Measurements from ENCODE around the gene RAB37. TPM values are rescaled to one million over a fixed set of nuclear protein-coding genes. Genes with fewer than 3 reads are reported as not detected.

Gene RAB37
- total and polyA plus RNA-seq, 8 donors: 3.2 to 11.2 (median 10.3) TPM

- Histone ChIP-seq H3K27ac (no peak overlapping the region), H3K27me3 (no peaks in the 10 kb centered on the region), H3K4me1 (peaks cover 0 to 14% of the 10 kb centered on the region in 2 donors), H3K36me3 (peaks cover 0 to 88% of the 10 kb centered on the region in 2 donors), H3K9me3 (no peaks in the 10 kb centered on the region), H3K4me3 (no peak overlapping the region)
- ATAC-seq: no peak
- no peak for TF ChIP-seq CTCF (IDR thresholded peaks at IDR 0.05)
- intact Hi-C loops (cut with DNase I): loop anchor here in 1 of 2 donors (5.0 kb wide), 1 partner anchor 117 kb away; no protein-coding TSS in a partner anchor
- no peak for DNase-seq
Measured at GRCh38 chr17:74795327-74796020, 58.4 kb downstream of the RAB37 start.

- H3K27ac ChIP-seq: no peak overlapping the region
- H3K36me3 ChIP-seq: peaks cover 0 to 94% of the 10 kb centered on the region in 2 donors
Measured at GRCh38 chr17:74796211-74796610, 59.2 kb downstream of the RAB37 start.

GRCh38 chr17:74796866-74797265 lies 59.8 kb downstream of the RAB37 start:
- Histone ChIP-seq H3K4me3 (no peak overlapping the region), H3K36me3 (peaks cover 0 to 98% of the 10 kb centered on the region in 2 donors), H3K4me1 (peaks cover 0 to under 1% of the 10 kb centered on the region in 2 donors), H3K27me3 (no peaks in the 10 kb centered on the region), H3K27ac (no peak overlapping the region), H3K9me3 (no peaks in the 10 kb centered on the region)
- ATAC-seq: no peak
- intact Hi-C loops (cut with DNase I): loop anchor here in 1 of 2 donors (5.0 kb wide), 1 partner anchor 115 kb away; no protein-coding TSS in a partner anchor
- no peak for DNase-seq
- no peak for TF ChIP-seq CTCF (IDR thresholded peaks at IDR 0.05)

More at GRCh38 chr17:74796211-74796610, 59.2 kb downstream of the RAB37 start:
- Histone ChIP-seq H3K4me3 (no peak overlapping the region), H3K4me1 (peaks cover 0 to 7% of the 10 kb centered on the region in 2 donors), H3K27me3 (no peaks in the 10 kb centered on the region), H3K9me3 (no peaks in the 10 kb centered on the region)
- TF ChIP-seq CTCF (IDR thresholded peaks at IDR 0.05): no peak
- ATAC-seq: no peak
- DNase-seq: no peak
- intact Hi-C loops (cut with DNase I): loop anchor here in 1 of 2 donors (5.0 kb wide), 1 partner anchor 116 kb away; no protein-coding TSS in a partner anchor

Small RNA genes within 50 kb of the gene (microRNA-seq; reads per million reads assigned to microRNA genes)
- 47.1 to 62.3 reads per million in 2 donors for gene MIR3615

Other genes starting within 250 kb of the RAB37 start
- gene CD300LB, start 205.8 kb upstream of the RAB37 start, total RNA-seq: 1 to 10 TPM in 1 of 2 donors, under 1 TPM in 1; 0.58 to 1.6 TPM
- gene CD300LB, start 205.8 kb upstream of the RAB37 start, polyA plus RNA-seq (ENCODE audit: insufficient read length in 6 of 6): under 1 TPM; 0.13 to 0.44 (median 0.23) TPM
- 10 to 100 TPM in 1 of 2 donors, 1 to 10 TPM in 1; 6.6 to 11.0 TPM for gene CD300C, start 191.1 kb upstream of the RAB37 start, total RNA-seq
- gene CD300C, start 191.1 kb upstream of the RAB37 start, polyA plus RNA-seq (ENCODE audit: insufficient read length in 6 of 6): under 1 TPM; 0.40 to 0.61 (median 0.53) TPM
- gene CD300H, start 169.7 kb upstream of the RAB37 start, total RNA-seq: under 1 TPM in 1 of 2 donors, not detected in 1; 0.76 TPM
- gene CD300H, start 169.7 kb upstream of the RAB37 start, polyA plus RNA-seq (ENCODE audit: insufficient read length in 6 of 6): under 1 TPM in 2 of 6 donors, not detected in 4; 0.32 to 0.64 TPM
- under 1 TPM in 1 of 2 donors, not detected in 1; 0.29 TPM for gene CD300LD, start 145.0 kb upstream of the RAB37 start, total RNA-seq
- gene CD300LD, start 145.0 kb upstream of the RAB37 start, polyA plus RNA-seq (ENCODE audit: insufficient read length in 6 of 6): not detected
- 10 to 100 TPM in 1 of 2 donors, 1 to 10 TPM in 1; 3.2 to 28.7 TPM for gene CD300E, start 113.5 kb upstream of the RAB37 start, total RNA-seq
- gene CD300E, start 113.5 kb upstream of the RAB37 start, polyA plus RNA-seq (ENCODE audit: insufficient read length in 6 of 6): under 1 TPM; 0.24 to 0.74 (median 0.42) TPM
- 10 to 100 TPM; 18.7 to 26.7 TPM for gene CD300LF, start 24.3 kb upstream of the RAB37 start, total RNA-seq
- gene CD300LF, start 24.3 kb upstream of the RAB37 start, polyA plus RNA-seq (ENCODE audit: insufficient read length in 6 of 6): under 1 TPM; 0.33 to 0.85 (median 0.63) TPM
- gene NHERF1, start 11.4 kb downstream of the RAB37 start, total RNA-seq: 10 to 100 TPM; 25.5 to 37.5 TPM
- gene NHERF1, start 11.4 kb downstream of the RAB37 start, polyA plus RNA-seq (ENCODE audit: insufficient read length in 6 of 6): 10 to 100 TPM; 44.9 to 65.5 (median 52.2) TPM
- 10 to 100 TPM; 42.8 to 45.8 TPM for gene NAT9, start 39.1 kb downstream of the RAB37 start, total RNA-seq
- gene NAT9, start 39.1 kb downstream of the RAB37 start, polyA plus RNA-seq (ENCODE audit: insufficient read length in 6 of 6): 10 to 100 TPM; 40.3 to 52.8 (median 47.9) TPM
- gene GRIN2C, start 122.6 kb downstream of the RAB37 start, total RNA-seq: under 1 TPM in 1 of 2 donors, not detected in 1; 0.26 TPM
- under 1 TPM; 0.15 to 0.43 (median 0.26) TPM for gene GRIN2C, start 122.6 kb downstream of the RAB37 start, polyA plus RNA-seq (ENCODE audit: insufficient read length in 6 of 6)
- 10 to 100 TPM in 1 of 2 donors, 1 to 10 TPM in 1; 7.7 to 17.2 TPM for gene FDXR, start 135.7 kb downstream of the RAB37 start, total RNA-seq
- gene FDXR, start 135.7 kb downstream of the RAB37 start, polyA plus RNA-seq (ENCODE audit: insufficient read length in 6 of 6): 1 to 10 TPM; 5.3 to 7.8 (median 6.2) TPM
- not detected for gene FADS6, start 156.4 kb downstream of the RAB37 start, total RNA-seq
- under 1 TPM in 5 of 6 donors, not detected in 1; 0.07 to 0.28 (median 0.15) TPM for gene FADS6, start 156.4 kb downstream of the RAB37 start, polyA plus RNA-seq (ENCODE audit: insufficient read length in 6 of 6)
- gene USH1G, start 186.0 kb downstream of the RAB37 start, total RNA-seq: not detected
- under 1 TPM in 5 of 6 donors, not detected in 1; 0.06 to 0.13 (median 0.12) TPM for gene USH1G, start 186.0 kb downstream of the RAB37 start, polyA plus RNA-seq (ENCODE audit: insufficient read length in 6 of 6)
- gene OTOP2, start 187.0 kb downstream of the RAB37 start, total RNA-seq: not detected
- gene OTOP2, start 187.0 kb downstream of the RAB37 start, polyA plus RNA-seq (ENCODE audit: insufficient read length in 6 of 6): not detected
- gene OTOP3, start 198.6 kb downstream of the RAB37 start, total RNA-seq: not detected
- gene OTOP3, start 198.6 kb downstream of the RAB37 start, polyA plus RNA-seq (ENCODE audit: insufficient read length in 6 of 6): not detected
- gene HID1, start 235.5 kb downstream of the RAB37 start, total RNA-seq: 10 to 100 TPM; 32.1 to 39.7 TPM
- gene HID1, start 235.5 kb downstream of the RAB37 start, polyA plus RNA-seq (ENCODE audit: insufficient read length in 6 of 6): 10 to 100 TPM; 58.0 to 75.8 (median 67.2) TPM